OCI-LY1 (cell line): ENCODE measurements around the gene IGFBPL1.

Source experiments
- CTCF ChIP-seq: fragments of 200-600 bp; sonication (generic), shearing (Covaris generic); IDR thresholded peaks from 2 replicates; pipeline ENCODE4 v1.5.1; 2017; ENCODE audit warnings: mild to moderate bottlenecking, antibody characterized with exemption, low read length, moderate library complexity, mixed read lengths
- EZH2 ChIP-seq: fragments of 200-600 bp; sonication (generic), shearing (Covaris generic); IDR thresholded peaks from 2 replicates; pipeline ENCODE4 v1.8.0; 2017; ENCODE audit warnings: borderline replicate concordance, mixed run types, mild to moderate bottlenecking, antibody characterized with exemption, low read length, moderate library complexity, mixed read lengths

GRCh38 chr9:38421498-38422211, 2.6 kb downstream of the IGFBPL1 start:
- TF ChIP-seq CTCF (no peak), EZH2 (no peak)
